Upper lobe of right lung (tissue), 1 donor: Measurements from ENCODE around the gene TRAF4. TPM values are rescaled to one million over a fixed set of nuclear protein-coding genes. Genes with fewer than 3 reads are reported as not detected.
A peak's percentile ranks its signal among the peaks of the same experiment; 100 is the strongest.

ENCODE experiments used
- ATAC-seq: fragments of 200-7000 bp; cut with Tn5 transposase; one replicate; pipeline ENCODE4 v1.9.1; 2020; ENCODE audit warnings: mild to moderate bottlenecking, moderate library complexity
- DNase-seq: peaks from one replicate; pipeline ENCODE4 v3.0.0-alpha.2; 2020
- H3K27ac ChIP-seq: fragments of 200-600 bp; one replicate; pipeline ENCODE4 v1.8.0; 2022
- H3K27me3 ChIP-seq: fragments of 200-600 bp; one replicate; pipeline ENCODE4 v1.8.0; 2022; ENCODE audit warnings: mild to moderate bottlenecking
- H3K36me3 ChIP-seq: fragments of 200-600 bp; one replicate; pipeline ENCODE4 v1.8.0; 2022
- H3K4me1 ChIP-seq: fragments of 200-600 bp; one replicate; pipeline ENCODE4 v1.8.0; 2022
- H3K4me3 ChIP-seq: fragments of 200-600 bp; one replicate; pipeline ENCODE4 v1.8.0; 2022; ENCODE audit warnings: mild to moderate bottlenecking
- H3K9me3 ChIP-seq: fragments of 200-600 bp; one replicate; pipeline ENCODE4 v1.8.0; 2022
- CTCF ChIP-seq: fragments of 200-600 bp; IDR thresholded peaks from one replicate; pipeline ENCODE4 v1.8.0; 2022; ENCODE audit warnings: antibody characterized with exemption
- intact Hi-C: fragments of 100-400 bp; cut with DNase I; formaldehyde crosslinking; loops from one replicate; pipeline ENCODE4 v1.11.0; 2022
- total RNA-seq: library from RNA; stranded (reverse); fragmentation: NEBNext Ultra II Directional; extraction: Animal tissue kit (Norgen Biotek cat#: 25700); gene quantifications from one replicate; pipeline ENCODE4 v1.2.1, GENCODE V29; 2021
- donor health status: DM: no; HTN: yes; CAD: no; lungs with severe emphysema.

TRAF4 gene
- total RNA-seq, 1 donor from 2014 or later, result 65.9 TPM

GRCh38 chr17:28726226-28726626 is 17.6 kb upstream of the TRAF4 start, which contains the start of gene TLCD1:
TLCD1 (minus strand) TSS chr17:28726233; CDS start chr17:28726097, 136 bp downstream.
- Histone ChIP-seq H3K27me3 (no peaks in the 10 kb centered on the region), H3K4me1 (peaks cover 44% of the 10 kb centered on the region), H3K9me3 (no peaks in the 10 kb centered on the region), H3K27ac (peak within 1 kb of the TSS; percentile 95), H3K4me3 (peak within 1 kb of the TSS; percentile 64), H3K36me3 (peaks cover 36% of the 10 kb centered on the region)
- TF ChIP-seq CTCF, result no peak
- DNase-seq (peak; percentile 92), ATAC-seq (peak; percentile 61)
- intact Hi-C loops, result no loop called here

DNA sequence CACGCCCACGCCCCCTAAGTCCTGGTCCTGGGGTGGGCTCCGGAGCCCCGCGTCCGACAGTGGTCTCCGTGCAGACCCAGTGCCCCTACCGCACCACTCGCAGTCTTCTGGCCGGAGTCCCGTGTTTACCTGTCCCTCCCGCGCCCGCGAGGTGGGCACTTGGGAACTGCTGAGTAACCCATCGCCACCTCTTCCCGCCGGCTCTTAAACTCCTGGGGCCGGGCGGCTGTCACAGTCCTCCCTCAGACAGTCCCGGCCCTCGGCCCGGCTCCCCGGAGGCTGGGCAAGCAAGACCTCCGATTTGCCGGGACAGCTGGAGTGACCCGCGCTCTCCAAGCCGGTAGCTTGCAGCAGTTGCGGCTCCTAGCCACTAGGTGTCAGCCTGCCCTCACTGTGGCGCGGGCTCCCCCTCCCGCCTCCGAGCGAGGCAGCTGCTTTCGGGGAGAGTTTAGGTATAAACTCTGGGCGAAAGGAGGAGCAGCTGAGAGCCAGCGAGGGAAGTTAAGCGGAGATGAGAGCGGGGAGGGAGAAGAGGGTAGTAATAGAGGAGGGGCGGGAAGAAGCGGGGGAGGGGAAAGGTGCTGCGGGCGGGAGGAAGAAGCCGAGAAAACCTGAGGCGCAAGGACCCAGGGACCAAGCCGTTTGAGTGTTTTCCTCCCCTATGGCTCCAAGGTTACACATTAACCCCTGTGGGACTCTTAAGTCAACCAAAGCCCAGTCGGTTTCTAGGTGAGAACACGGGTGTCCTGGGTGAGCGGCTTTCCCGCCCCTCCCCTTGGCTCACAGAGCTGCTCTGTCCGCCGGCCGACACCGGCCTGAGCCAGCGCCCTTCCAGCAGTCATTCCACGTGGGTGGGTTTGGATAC is 17.0 kb upstream of the TRAF4 start:
- H3K27ac ChIP-seq, result peak overlapping the region; percentile 95
- DNase-seq (peak; percentile 96), ATAC-seq (peak; percentile 81)
- intact Hi-C loops, result no loop called here
- H3K36me3 ChIP-seq, result peaks cover 30% of the 10 kb centered on the region
- no peaks in the 10 kb centered on the region for H3K27me3 ChIP-seq
- H3K4me3 ChIP-seq, result peak overlapping the region; percentile 64
- peak; percentile 100 for TF ChIP-seq CTCF
- peaks cover 38% of the 10 kb centered on the region for H3K4me1 ChIP-seq
- H3K9me3 ChIP-seq, result no peaks in the 10 kb centered on the region

GRCh38 chr17:28728364-28729200 is 15.2 kb upstream of the TRAF4 start, which contains the start of gene NEK8:
NEK8 (plus strand) TSS chr17:28728788; CDS start chr17:28728814, 26 bp downstream.
- peaks cover 23% of the 10 kb centered on the region for H3K4me1 ChIP-seq
- DNase-seq (peak; percentile 98), ATAC-seq (peak; percentile 77)
- H3K27ac ChIP-seq, result peak within 1 kb of the TSS; percentile 95
- H3K36me3 ChIP-seq, result peaks cover 13% of the 10 kb centered on the region
- no peak for TF ChIP-seq CTCF
- no peaks in the 10 kb centered on the region for H3K9me3 ChIP-seq
- no peaks in the 10 kb centered on the region for H3K27me3 ChIP-seq
- intact Hi-C loops, result no loop called here
- H3K4me3 ChIP-seq, result peak within 1 kb of the TSS; percentile 64

DNA sequence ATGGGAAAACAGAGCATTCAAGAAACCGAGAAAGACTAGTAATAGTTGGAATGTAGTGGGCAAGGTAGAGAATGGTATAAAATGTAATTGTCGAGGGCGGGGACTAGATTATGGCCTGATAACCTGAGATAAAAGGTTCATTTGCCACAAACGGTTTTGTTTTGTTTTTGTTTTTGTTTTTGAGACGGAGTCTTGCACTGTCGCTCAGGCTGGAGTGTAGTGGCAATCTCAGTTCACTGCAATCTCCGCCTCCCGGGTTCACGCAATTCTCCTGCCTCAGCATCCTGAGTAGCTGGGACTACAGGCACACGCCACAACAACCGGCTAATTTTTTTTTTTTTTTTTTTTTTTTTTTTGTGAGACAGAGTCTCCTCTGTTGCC is 13.9 kb upstream of the TRAF4 start:
- no peaks in the 10 kb centered on the region for H3K9me3 ChIP-seq
- no peaks in the 10 kb centered on the region for H3K36me3 ChIP-seq
- H3K4me1 ChIP-seq, result peaks cover 20% of the 10 kb centered on the region
- no peak for TF ChIP-seq CTCF
- no peak overlapping the region for H3K4me3 ChIP-seq
- DNase-seq (no peak), ATAC-seq (no peak)
- H3K27me3 ChIP-seq, result no peaks in the 10 kb centered on the region
- intact Hi-C loops, result no loop called here
- no peak overlapping the region for H3K27ac ChIP-seq

- Histone ChIP-seq H3K4me3 (no peak overlapping the region), H3K36me3 (no peaks in the 10 kb centered on the region), H3K4me1 (peaks cover 8% of the 10 kb centered on the region), H3K27me3 (no peaks in the 10 kb centered on the region), H3K27ac (no peak overlapping the region), H3K9me3 (no peaks in the 10 kb centered on the region)
- intact Hi-C loops, result no loop called here
- no peak for ATAC-seq
- no peak for TF ChIP-seq CTCF
- DNase-seq, result no peak
Observed at GRCh38 chr17:28733346-28733745, 10.5 kb upstream of the TRAF4 start.
